ENCODE data around the gene SLIT1. TPM values are rescaled to one million over a fixed set of nuclear protein-coding genes. Genes with fewer than 3 reads are reported as not detected.

The SLIT1 gene
- total RNA-seq, 1 donor from 2014 or later, result 0.40 TPM

DNA sequence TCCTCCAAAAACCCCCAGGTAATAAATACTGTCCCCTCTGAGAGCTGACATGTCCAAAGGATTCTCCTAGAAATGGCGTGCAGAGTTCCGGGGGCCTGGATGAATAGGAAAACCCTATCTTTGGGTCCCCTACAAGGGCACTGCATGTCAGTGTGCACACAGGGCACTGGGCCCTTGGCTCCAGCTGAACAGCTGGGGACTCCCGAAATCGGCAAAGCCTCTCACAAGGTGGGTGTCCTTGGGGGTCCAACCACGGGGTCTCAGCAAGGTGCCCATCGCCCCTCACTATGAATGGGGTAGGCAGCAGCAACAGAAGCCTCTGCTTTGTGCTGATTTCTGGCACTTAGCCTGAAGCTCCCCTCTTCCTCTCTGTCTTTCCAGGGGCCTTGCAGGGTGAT, 46.1 kb downstream of the SLIT1 start:
- Mint-ChIP-seq H3K9me3 (peaks cover 7% of the 10 kb centered on the region), H3K4me3 (peak overlapping the region; percentile 7), H3K27me3 (ENCODE audit: low read depth) (peaks cover 68% of the 10 kb centered on the region), H3K27ac (no peak overlapping the region), H3K36me3 (no peaks in the 10 kb centered on the region), H3K4me1 (peaks cover 16% of the 10 kb centered on the region)
- DNase-seq (ENCODE audit: low spot score in 2 of 2, unreplicated experiment in 2 of 2), result no peak
- no peak for TF ChIP-seq CTCF (IDR thresholded peaks at IDR 0.05; ENCODE audit: unreplicated experiment)

- no peaks in the 10 kb centered on the region for H3K36me3 Mint-ChIP-seq
- H3K9me3 Mint-ChIP-seq, result peaks cover 7% of the 10 kb centered on the region
- peaks cover 64% of the 10 kb centered on the region for H3K27me3 Mint-ChIP-seq (ENCODE audit: low read depth)
- no peak for DNase-seq (ENCODE audit: low spot score in 2 of 2, unreplicated experiment in 2 of 2)
- TF ChIP-seq CTCF (IDR thresholded peaks at IDR 0.05; ENCODE audit: unreplicated experiment), result no peak
- H3K4me3 Mint-ChIP-seq, result no peak overlapping the region
- peaks cover 16% of the 10 kb centered on the region for H3K4me1 Mint-ChIP-seq
- H3K27ac Mint-ChIP-seq, result no peak overlapping the region
These were observed 46.9 kb downstream of the SLIT1 start for GRCh38 chr10:97138846-97139245.

- no peak overlapping the region for H3K4me3 Mint-ChIP-seq
- no peak for DNase-seq (ENCODE audit: low spot score in 2 of 2, unreplicated experiment in 2 of 2)
- peaks cover 59% of the 10 kb centered on the region for H3K27me3 Mint-ChIP-seq (ENCODE audit: low read depth)
- H3K9me3 Mint-ChIP-seq, result peaks cover 7% of the 10 kb centered on the region
- peaks cover 16% of the 10 kb centered on the region for H3K4me1 Mint-ChIP-seq
- H3K27ac Mint-ChIP-seq, result no peak overlapping the region
- TF ChIP-seq CTCF (IDR thresholded peaks at IDR 0.05; ENCODE audit: unreplicated experiment), result no peak
- no peaks in the 10 kb centered on the region for H3K36me3 Mint-ChIP-seq
These were observed 47.6 kb downstream of the SLIT1 start for GRCh38 chr10:97138174-97138573.

DNA sequence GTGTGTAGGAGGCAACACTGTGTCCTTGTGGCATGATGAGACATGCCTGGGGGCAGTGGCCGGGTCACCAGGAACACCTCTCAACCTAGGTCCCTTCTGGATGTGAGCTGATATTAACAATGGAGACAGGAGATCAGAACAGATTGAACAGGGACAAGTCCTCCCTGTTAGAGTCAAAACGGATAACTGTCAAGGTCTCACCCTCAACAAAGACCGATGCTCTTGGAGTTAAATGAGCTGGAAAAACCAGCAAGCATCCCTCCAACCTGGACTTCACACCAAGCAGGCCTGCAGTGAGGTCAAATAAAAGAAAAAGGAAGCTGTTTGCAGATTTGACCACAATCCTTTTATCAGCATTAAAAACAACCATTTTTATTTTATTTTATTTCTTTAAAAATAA, 49.0 kb downstream of the SLIT1 start:
- no peak overlapping the region for H3K4me3 Mint-ChIP-seq
- H3K27ac Mint-ChIP-seq, result no peak overlapping the region
- peaks cover 16% of the 10 kb centered on the region for H3K4me1 Mint-ChIP-seq

DNA sequence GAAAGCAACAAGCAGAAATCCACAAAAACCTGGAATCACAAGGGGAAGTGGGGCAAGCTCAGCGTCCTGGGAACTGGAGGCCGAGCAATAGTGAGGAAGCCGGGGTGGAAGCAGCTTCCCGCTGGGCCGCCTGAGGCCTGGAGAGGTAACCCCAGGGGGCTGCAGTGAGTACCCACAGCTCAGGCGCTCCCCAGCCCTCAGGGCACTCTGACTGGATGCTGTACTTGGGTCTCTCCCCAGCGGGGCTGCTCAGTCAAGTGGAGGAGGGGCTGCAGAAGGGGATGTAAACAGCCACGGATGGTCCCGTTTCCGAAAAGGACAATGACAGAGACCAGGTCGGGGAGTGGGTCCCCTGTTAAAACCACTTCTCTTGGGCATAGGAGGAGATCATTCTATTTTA, 50.3 kb downstream of the SLIT1 start:
- no peak for DNase-seq (ENCODE audit: low spot score in 2 of 2, unreplicated experiment in 2 of 2)
- H3K4me3 Mint-ChIP-seq, result no peak overlapping the region
- H3K27me3 Mint-ChIP-seq (ENCODE audit: low read depth), result peaks cover 37% of the 10 kb centered on the region
- TF ChIP-seq CTCF (IDR thresholded peaks at IDR 0.05; ENCODE audit: unreplicated experiment), result no peak
- H3K27ac Mint-ChIP-seq, result no peak overlapping the region
- H3K9me3 Mint-ChIP-seq, result no peaks in the 10 kb centered on the region
- peaks cover 7% of the 10 kb centered on the region for H3K4me1 Mint-ChIP-seq
- no peaks in the 10 kb centered on the region for H3K36me3 Mint-ChIP-seq

More for the DNA sequence above, 49.0 kb downstream of the SLIT1 start:
- no peak for DNase-seq (ENCODE audit: low spot score in 2 of 2, unreplicated experiment in 2 of 2)
- Mint-ChIP-seq H3K27me3 (ENCODE audit: low read depth) (peaks cover 44% of the 10 kb centered on the region), H3K9me3 (no peaks in the 10 kb centered on the region), H3K36me3 (no peaks in the 10 kb centered on the region)
- TF ChIP-seq CTCF (IDR thresholded peaks at IDR 0.05; ENCODE audit: unreplicated experiment), result no peak

DNA sequence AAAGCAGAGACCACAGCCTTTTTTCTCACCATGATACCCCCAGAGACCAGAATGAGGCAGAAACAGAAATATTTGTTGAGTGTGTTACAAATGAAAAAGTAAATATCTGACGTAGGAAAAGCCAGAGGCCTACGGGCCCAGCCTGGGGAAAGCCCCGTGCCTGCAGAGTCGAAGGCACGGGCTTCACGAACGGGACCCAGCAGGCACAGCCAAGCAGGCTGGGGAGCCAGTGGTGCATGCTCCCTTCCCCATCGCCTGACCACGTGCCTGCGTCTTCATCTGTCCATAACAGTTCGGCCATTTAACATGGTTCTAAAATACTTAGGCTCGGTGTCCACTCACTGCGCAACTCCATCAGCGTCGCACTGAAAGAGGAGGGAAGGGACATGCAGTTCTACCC, 50.8 kb downstream of the SLIT1 start:
- H3K9me3 Mint-ChIP-seq, result no peaks in the 10 kb centered on the region
- no peaks in the 10 kb centered on the region for H3K36me3 Mint-ChIP-seq
- no peak for DNase-seq (ENCODE audit: low spot score in 2 of 2, unreplicated experiment in 2 of 2)
- H3K4me3 Mint-ChIP-seq, result no peak overlapping the region
- no peak for TF ChIP-seq CTCF (IDR thresholded peaks at IDR 0.05; ENCODE audit: unreplicated experiment)
- H3K27ac Mint-ChIP-seq, result no peak overlapping the region
- H3K4me1 Mint-ChIP-seq, result peaks cover 2% of the 10 kb centered on the region
- H3K27me3 Mint-ChIP-seq (ENCODE audit: low read depth), result peaks cover 32% of the 10 kb centered on the region

Measured in mesothelial cell of epicardium (in vitro differentiated cells).